GM13976 (cell line): ENCODE data around the gene GRAMD1B.

ENCODE experiments used
- DNase-seq: peaks from one replicate; pipeline ENCODE4 v3.0.0; 2012; ENCODE audit warnings: low spot score
- CTCF ChIP-seq: IDR thresholded peaks from 2 replicates; pipeline ENCODE4 v1.5.1; 2012; ENCODE audit warnings: borderline replicate concordance, mild to moderate bottlenecking; ENCODE audit not compliant: insufficient read depth; ENCODE audit errors: extremely low read depth, missing control alignments, control extremely low read depth
- in situ Hi-C: fragments of 300-500 bp; cut with MboI; formaldehyde crosslinking; loops from one replicate; pipeline ENCODE4 v1.12.0; 2022; ENCODE audit warnings: low sequenced_read_pairs, mixed read lengths, inconsistent platforms; ENCODE audit not compliant: unreplicated experiment

GRAMD1B gene

GRCh38 chr11:123597859-123598258 is 167.8 kb downstream of the GRAMD1B start:
- no peak for TF ChIP-seq CTCF
- in situ Hi-C loops: no loop called here
- no peak for DNase-seq

- DNase-seq: no peak
- no peak for TF ChIP-seq CTCF
- in situ Hi-C loops: no loop called here
Measured at GRCh38 chr11:123601136-123601535, 171.1 kb downstream of the GRAMD1B start.

- in situ Hi-C loops: no loop called here
- TF ChIP-seq CTCF: no peak
- no peak for DNase-seq
Measured at GRCh38 chr11:123601743-123602142, 171.7 kb downstream of the GRAMD1B start.

- no peak for TF ChIP-seq CTCF
- in situ Hi-C loops: no loop called here
- DNase-seq: no peak
Measured at GRCh38 chr11:123603666-123604065, 173.6 kb downstream of the GRAMD1B start.

- in situ Hi-C loops: no loop called here
- no peak for DNase-seq
- no peak for TF ChIP-seq CTCF
Measured at GRCh38 chr11:123607781-123608180, 177.7 kb downstream of the GRAMD1B start.

GRCh38 chr11:123608371-123608770 is 178.3 kb downstream of the GRAMD1B start:
- no peak for DNase-seq
- in situ Hi-C loops: no loop called here
- no peak for TF ChIP-seq CTCF

GRCh38 chr11:123608945-123609344 is 178.9 kb downstream of the GRAMD1B start:
- in situ Hi-C loops: no loop called here
- DNase-seq: no peak
- no peak for TF ChIP-seq CTCF
